PC-9 (cell line): Measurements from ENCODE around the gene IMPA2.

Source experiments
- EZH2 ChIP-seq: fragments of 200-600 bp; sonication (generic); IDR thresholded peaks from 2 replicates; pipeline ENCODE4 v1.8.0; 2017; ENCODE audit warnings: antibody characterized with exemption, low read depth
- TF ChIP-seq, protein P1 (sequence below): fragments of 200-600 bp; sonication (generic); conservative IDR thresholded peaks from 2 replicates; pipeline ENCODE4 v1.6.1; 2017; ENCODE audit warnings: mixed run types, antibody characterized with exemption, mild to moderate bottlenecking, moderate library complexity

GRCh38 chr18:11948852-11949523 lies 32.3 kb upstream of the IMPA2 start:
- TF ChIP-seq, protein P1, sequence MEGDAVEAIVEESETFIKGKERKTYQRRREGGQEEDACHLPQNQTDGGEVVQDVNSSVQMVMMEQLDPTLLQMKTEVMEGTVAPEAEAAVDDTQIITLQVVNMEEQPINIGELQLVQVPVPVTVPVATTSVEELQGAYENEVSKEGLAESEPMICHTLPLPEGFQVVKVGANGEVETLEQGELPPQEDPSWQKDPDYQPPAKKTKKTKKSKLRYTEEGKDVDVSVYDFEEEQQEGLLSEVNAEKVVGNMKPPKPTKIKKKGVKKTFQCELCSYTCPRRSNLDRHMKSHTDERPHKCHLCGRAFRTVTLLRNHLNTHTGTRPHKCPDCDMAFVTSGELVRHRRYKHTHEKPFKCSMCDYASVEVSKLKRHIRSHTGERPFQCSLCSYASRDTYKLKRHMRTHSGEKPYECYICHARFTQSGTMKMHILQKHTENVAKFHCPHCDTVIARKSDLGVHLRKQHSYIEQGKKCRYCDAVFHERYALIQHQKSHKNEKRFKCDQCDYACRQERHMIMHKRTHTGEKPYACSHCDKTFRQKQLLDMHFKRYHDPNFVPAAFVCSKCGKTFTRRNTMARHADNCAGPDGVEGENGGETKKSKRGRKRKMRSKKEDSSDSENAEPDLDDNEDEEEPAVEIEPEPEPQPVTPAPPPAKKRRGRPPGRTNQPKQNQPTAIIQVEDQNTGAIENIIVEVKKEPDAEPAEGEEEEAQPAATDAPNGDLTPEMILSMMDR = no peak
- no peak for TF ChIP-seq EZH2
